MM.1S (cell line): Measurements from ENCODE around the gene BABAM1.

Experiments
- CTCF ChIP-seq: fragments of 300-600 bp; sonication (generic); IDR thresholded peaks from 2 replicates; pipeline ENCODE4 v1.5.1; 2016; ENCODE audit warnings: antibody characterized with exemption, low read length, mixed read lengths
- EZH2 ChIP-seq: fragments of 300-600 bp; sonication (generic); optimal IDR thresholded peaks from 2 replicates; pipeline ENCODE3; 2017; ENCODE audit warnings: low read depth, mild to moderate bottlenecking, antibody characterized with exemption, low read length, mixed read lengths
- EZH2phosphoT487 ChIP-seq: fragments of 300-600 bp; sonication (generic); IDR thresholded peaks from 2 replicates; pipeline ENCODE4 v1.6.1; 2018; ENCODE audit warnings: antibody characterized with exemption, low read length

GRCh38 chr19:17307876-17308377 lies 40.7 kb downstream of the BABAM1 start:
- TF ChIP-seq CTCF (no peak), EZH2 (no peak), EZH2phosphoT487 (no peak)
